HG02678 (cell line): ENCODE results near the gene ARSD.

ENCODE experiments used
- ATAC-seq: cut with Tn5 transposase; IDR thresholded peaks from one replicate; pipeline ENCODE4 v1.9.1; 2021; ENCODE audit warnings: mild to moderate bottlenecking, moderate library complexity; ENCODE audit not compliant: unreplicated experiment

The ARSD gene

DNA sequence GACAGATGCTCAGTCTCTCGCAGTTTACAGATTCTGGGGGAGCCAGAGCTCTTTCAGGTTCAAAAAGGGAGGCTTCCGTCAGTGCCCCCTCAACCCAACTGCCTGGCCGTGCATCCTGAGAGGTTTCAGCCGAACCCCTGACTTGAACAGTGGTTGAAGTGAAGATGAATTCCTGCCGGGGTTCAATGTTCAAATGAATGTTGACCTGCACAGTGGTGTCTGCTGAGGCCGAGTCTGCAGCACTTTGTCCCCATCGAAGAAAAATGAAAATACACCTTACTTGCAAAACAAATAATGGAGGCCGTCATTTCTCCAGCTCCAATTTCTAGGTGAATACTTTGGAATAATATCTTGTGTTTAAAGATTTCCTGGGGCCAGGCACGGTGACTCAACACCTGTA lies 66.7 kb downstream of the ARSD start:
- ATAC-seq = no peak

DNA sequence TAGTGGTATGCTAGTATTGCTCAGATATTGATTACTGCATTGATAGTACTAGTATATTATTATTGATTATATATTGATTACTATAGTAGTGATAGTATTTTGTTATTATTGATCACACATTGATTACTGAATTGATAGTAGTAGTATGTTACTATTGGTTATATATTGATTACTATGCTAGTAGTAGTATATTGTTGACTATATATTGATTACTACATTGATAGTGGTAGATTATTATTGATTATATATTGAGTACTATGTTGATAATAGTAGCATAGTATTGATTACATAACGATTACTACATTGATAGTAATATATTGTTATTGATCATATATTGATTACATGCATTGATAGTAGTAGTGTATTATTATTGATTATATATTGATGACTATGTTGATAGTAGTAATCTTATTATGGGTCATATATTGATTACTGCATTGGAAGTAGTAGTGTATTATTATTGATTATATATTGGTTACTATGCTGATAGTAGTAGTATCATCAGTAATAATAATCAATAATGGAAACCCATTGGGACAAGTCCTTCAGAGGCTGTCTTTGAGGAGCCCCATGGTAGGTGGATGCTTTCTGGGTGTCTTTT lies 69.8 kb downstream of the ARSD start:
- ATAC-seq = no peak

DNA sequence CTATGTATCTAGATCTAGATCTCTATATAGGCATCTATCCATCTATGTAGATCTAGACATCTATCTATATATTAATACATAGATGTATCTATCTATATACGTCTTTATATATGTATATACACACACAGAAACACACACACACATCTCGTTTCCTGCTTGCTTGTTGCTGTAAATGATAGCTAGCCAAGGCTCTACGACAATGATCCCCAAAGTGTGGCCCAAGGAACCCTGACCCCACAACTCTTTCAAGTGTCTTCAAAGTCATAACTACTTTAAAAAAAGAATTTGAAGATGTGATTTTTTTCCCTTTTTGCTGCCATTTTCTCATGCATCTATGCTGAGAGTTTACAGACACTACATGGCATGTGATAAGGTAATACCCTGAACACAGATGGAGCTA lies 71.6 kb downstream of the ARSD start:
- ATAC-seq = no peak

DNA sequence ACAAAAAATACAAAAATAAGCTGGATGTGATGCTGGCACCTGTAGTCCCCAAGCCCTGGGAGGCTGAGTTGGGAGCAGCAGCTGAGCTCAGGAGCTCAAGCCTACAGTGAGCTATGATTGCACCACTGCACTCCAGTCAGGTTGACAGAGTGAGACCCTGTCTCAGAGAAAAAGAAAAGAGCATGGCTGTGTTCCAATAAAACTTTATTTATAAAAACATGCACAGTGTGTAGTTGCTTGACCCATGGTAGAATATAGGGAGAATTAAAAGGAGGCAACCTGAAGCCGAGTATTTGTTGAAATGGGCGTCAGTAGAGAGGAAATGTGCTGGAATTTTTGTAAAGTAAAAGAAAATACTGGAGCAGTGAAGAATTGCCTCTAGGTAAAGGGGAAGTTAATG lies 73.4 kb downstream of the ARSD start:
- no peak for ATAC-seq

DNA sequence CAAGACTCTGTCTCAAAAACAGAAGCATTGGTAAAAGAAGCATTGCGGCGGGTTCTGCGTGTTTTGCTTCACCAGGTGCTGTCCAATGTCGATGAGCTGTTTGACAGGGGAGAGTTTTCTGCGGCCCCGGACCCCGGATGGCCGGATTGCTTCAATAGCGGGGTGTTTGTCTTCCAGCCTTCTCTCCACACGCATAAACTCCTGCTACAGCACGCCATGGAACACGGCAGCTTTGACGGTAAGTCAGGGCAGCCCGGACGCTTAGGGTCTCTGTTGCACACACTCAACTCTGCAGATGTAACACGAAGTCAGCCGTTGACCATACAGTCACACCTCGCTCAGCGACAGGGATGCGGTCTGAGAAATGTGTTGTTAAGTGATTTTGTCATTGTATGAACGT lies 74.2 kb downstream of the ARSD start:
- no peak for ATAC-seq
